ENCODE data around the gene PRSS37.

PRSS37 gene

DNA sequence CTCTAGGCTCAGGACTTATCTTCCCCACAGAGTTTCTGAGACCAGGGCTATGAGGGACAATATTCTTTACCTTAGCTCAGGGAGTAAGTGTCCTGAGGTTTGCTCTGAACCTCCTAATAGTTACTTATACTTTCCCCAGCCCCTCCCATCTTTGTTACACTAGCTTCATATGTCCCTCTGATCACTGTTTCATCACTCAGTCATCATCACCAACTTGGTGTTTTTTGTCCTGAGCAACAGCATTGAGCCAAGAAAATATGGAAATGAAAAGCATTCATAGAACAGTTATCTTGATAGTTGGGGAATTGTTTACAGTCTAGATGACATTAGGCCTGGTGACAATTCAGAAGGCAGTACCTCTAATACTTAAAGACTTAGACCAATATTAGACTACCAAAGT is at the start of gene PRSS37:
PRSS37 (minus strand) TSS at position 101 of the 400 bp plus-strand sequence. CDS start 436 bp downstream, outside the sequence.
- H3K9me3 Mint-ChIP-seq = no peaks in the 10 kb centered on the region
- H3K27ac Mint-ChIP-seq = no peak within 1 kb of the TSS
- no peaks in the 10 kb centered on the region for H3K4me1 Mint-ChIP-seq
- peaks cover 1% of the 10 kb centered on the region for H3K36me3 Mint-ChIP-seq
- H3K27me3 Mint-ChIP-seq = no peaks in the 10 kb centered on the region
- no peak within 1 kb of the TSS for H3K4me3 Mint-ChIP-seq

DNA sequence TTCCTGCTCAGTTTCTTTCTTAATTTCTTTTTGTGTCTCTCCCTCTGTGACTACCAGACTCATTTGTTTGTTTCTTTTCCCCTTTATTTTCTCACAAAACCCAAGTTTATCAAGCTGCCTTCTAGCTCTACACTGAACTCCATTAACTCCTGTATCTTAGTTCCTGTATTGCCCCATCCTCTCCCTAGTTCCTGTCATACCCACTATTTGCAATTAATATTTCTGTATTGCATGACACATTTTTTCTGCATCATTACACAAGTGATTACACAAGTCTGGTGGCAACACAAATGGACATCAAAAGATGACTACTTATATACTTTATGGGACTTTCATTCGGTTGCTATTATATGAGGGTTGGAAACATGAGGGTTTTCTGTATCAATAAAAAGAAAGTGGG is 48.0 kb upstream of the PRSS37 start:
- Mint-ChIP-seq H3K4me3 (no peak overlapping the region), H3K27me3 (peaks cover 11% of the 10 kb centered on the region), H3K9me3 (no peaks in the 10 kb centered on the region), H3K36me3 (no peaks in the 10 kb centered on the region), H3K4me1 (no peaks in the 10 kb centered on the region), H3K27ac (no peak overlapping the region)

DNA sequence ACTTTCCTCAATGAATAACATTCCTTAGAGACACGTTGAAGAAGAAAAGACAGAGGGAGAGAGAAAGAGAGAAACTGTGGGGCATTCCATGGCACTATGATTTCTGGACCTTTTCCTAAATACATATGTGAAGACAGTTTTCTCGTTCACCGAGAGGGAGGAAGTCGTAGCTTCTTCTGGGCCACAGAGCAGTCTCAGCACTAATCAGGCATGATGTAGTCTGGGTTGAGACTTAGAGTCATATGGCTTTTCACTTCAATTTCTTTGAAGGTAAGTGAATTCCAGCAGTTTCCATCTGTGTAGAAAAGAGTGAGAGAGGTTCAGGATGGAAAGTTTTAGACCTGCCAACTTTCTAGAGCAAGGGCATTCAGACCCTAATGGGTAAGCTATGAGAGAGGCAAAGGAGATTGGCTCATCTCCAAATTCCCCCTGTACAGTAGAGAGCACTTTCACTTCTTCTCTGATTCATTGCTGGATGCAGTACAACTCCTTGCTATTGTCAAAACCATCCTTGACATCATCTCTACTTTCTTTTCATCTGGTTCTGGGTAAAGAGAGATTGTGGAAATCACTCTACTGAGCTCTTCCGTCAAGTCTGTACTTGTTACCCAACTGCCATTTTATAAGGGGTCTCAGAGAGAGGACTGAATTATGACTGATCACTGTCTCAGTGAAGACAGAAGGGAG is 43.4 kb upstream of the PRSS37 start:
- Mint-ChIP-seq H3K27me3 (peaks cover 17% of the 10 kb centered on the region), H3K4me1 (no peaks in the 10 kb centered on the region), H3K4me3 (no peak overlapping the region), H3K27ac (no peak overlapping the region), H3K9me3 (no peaks in the 10 kb centered on the region), H3K36me3 (no peaks in the 10 kb centered on the region)

GRCh38 chr7:141880960-141881359 is 39.7 kb upstream of the PRSS37 start:
- H3K9me3 Mint-ChIP-seq = no peaks in the 10 kb centered on the region
- no peaks in the 10 kb centered on the region for H3K36me3 Mint-ChIP-seq
- no peak overlapping the region for H3K27ac Mint-ChIP-seq
- H3K4me3 Mint-ChIP-seq = no peak overlapping the region
- H3K27me3 Mint-ChIP-seq = peaks cover 11% of the 10 kb centered on the region
- H3K4me1 Mint-ChIP-seq = no peaks in the 10 kb centered on the region

GRCh38 chr7:141877365-141877764 is 36.1 kb upstream of the PRSS37 start:
- Mint-ChIP-seq H3K9me3 (peaks cover 5% of the 10 kb centered on the region), H3K4me3 (no peak overlapping the region), H3K27ac (no peak overlapping the region), H3K4me1 (no peaks in the 10 kb centered on the region), H3K36me3 (no peaks in the 10 kb centered on the region), H3K27me3 (peaks cover 7% of the 10 kb centered on the region)

DNA sequence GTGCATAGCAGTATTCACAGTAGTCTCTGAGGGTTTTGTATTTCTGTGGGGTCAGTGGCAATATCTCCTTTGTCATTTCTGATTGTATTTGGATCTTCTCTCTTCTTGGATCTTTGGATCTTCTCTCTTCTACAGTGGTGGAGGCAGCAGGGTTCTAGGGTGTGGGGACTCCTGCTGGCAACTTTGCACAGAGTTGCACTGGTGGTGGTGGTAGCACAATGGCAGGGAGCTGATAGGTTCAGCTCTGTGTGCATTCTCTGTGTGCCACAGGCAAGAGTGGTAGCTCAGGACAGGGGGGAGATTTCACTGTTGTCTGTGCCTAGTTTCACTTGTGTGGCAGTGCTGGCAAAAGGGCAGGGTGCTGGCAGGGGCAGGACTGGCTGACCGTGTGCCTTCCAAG is 35.1 kb upstream of the PRSS37 start:
- no peak overlapping the region for H3K4me3 Mint-ChIP-seq
- H3K4me1 Mint-ChIP-seq = no peaks in the 10 kb centered on the region
- no peaks in the 10 kb centered on the region for H3K36me3 Mint-ChIP-seq
- H3K27me3 Mint-ChIP-seq = peaks cover 4% of the 10 kb centered on the region
- H3K27ac Mint-ChIP-seq = no peak overlapping the region
- H3K9me3 Mint-ChIP-seq = peaks cover 5% of the 10 kb centered on the region

- Mint-ChIP-seq H3K4me1 (no peaks in the 10 kb centered on the region), H3K4me3 (no peak overlapping the region), H3K9me3 (peaks cover 5% of the 10 kb centered on the region), H3K36me3 (no peaks in the 10 kb centered on the region), H3K27me3 (peaks cover 4% of the 10 kb centered on the region), H3K27ac (no peak overlapping the region)
Measured at GRCh38 chr7:141875453-141875852, 34.2 kb upstream of the PRSS37 start.

GRCh38 chr7:141874787-141875186 is 33.5 kb upstream of the PRSS37 start:
- Mint-ChIP-seq H3K36me3 (no peaks in the 10 kb centered on the region), H3K27ac (no peak overlapping the region), H3K4me3 (no peak overlapping the region), H3K9me3 (peaks cover 5% of the 10 kb centered on the region), H3K4me1 (no peaks in the 10 kb centered on the region), H3K27me3 (peaks cover under 1% of the 10 kb centered on the region)

DNA sequence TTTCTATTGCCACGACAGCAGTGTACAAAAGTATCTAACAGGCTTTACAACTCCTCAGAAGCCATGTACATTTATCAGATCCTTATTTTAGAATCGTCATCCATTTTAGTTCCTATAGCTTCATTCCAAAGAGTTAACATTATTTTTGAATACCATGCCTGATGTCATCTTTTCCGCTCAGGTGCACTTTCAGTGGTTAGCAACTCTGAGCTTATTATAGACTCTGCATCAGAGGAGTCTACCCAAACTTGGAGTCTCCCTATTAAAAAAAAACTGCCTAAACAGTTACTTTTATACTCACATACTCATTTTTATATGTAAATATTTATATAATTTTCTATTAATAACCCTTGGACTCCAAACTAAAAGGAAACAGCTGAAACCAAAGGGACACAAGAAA is 31.6 kb upstream of the PRSS37 start:
- Mint-ChIP-seq H3K4me1 (no peaks in the 10 kb centered on the region), H3K4me3 (no peak overlapping the region), H3K27ac (no peak overlapping the region), H3K27me3 (no peaks in the 10 kb centered on the region), H3K9me3 (peaks cover 5% of the 10 kb centered on the region), H3K36me3 (no peaks in the 10 kb centered on the region)

- peaks cover 5% of the 10 kb centered on the region for H3K27me3 Mint-ChIP-seq
- no peak overlapping the region for H3K27ac Mint-ChIP-seq
- no peaks in the 10 kb centered on the region for H3K9me3 Mint-ChIP-seq
- H3K36me3 Mint-ChIP-seq = peaks cover 1% of the 10 kb centered on the region
- H3K4me3 Mint-ChIP-seq = no peak overlapping the region
- no peaks in the 10 kb centered on the region for H3K4me1 Mint-ChIP-seq
Measured at GRCh38 chr7:141866974-141867373, 25.7 kb upstream of the PRSS37 start.

- H3K4me1 Mint-ChIP-seq = no peaks in the 10 kb centered on the region
- peaks cover 1% of the 10 kb centered on the region for H3K36me3 Mint-ChIP-seq
- H3K4me3 Mint-ChIP-seq = no peak overlapping the region
- H3K27ac Mint-ChIP-seq = no peak overlapping the region
- peaks cover 5% of the 10 kb centered on the region for H3K9me3 Mint-ChIP-seq
- H3K27me3 Mint-ChIP-seq = peaks cover 5% of the 10 kb centered on the region
Measured at GRCh38 chr7:141864765-141865447, 23.6 kb upstream of the PRSS37 start.

GRCh38 chr7:141860207-141860606 is 18.9 kb upstream of the PRSS37 start:
- peaks cover 22% of the 10 kb centered on the region for H3K9me3 Mint-ChIP-seq
- H3K4me3 Mint-ChIP-seq = no peak overlapping the region
- no peaks in the 10 kb centered on the region for H3K4me1 Mint-ChIP-seq
- peaks cover 4% of the 10 kb centered on the region for H3K27me3 Mint-ChIP-seq
- peaks cover 6% of the 10 kb centered on the region for H3K36me3 Mint-ChIP-seq
- no peak overlapping the region for H3K27ac Mint-ChIP-seq

GRCh38 chr7:141847996-141848395 is 6.7 kb upstream of the PRSS37 start:
- Mint-ChIP-seq H3K36me3 (peaks cover 7% of the 10 kb centered on the region), H3K4me1 (no peaks in the 10 kb centered on the region)

GRCh38 chr7:141844256-141844655 is 3.0 kb upstream of the PRSS37 start:
- no peak overlapping the region for H3K27ac Mint-ChIP-seq
- H3K9me3 Mint-ChIP-seq = peaks cover 12% of the 10 kb centered on the region
- no peaks in the 10 kb centered on the region for H3K4me1 Mint-ChIP-seq
- no peak overlapping the region for H3K4me3 Mint-ChIP-seq
- H3K27me3 Mint-ChIP-seq = no peaks in the 10 kb centered on the region
- H3K36me3 Mint-ChIP-seq = peaks cover 5% of the 10 kb centered on the region

More at GRCh38 chr7:141847996-141848395, 6.7 kb upstream of the PRSS37 start:
- Mint-ChIP-seq H3K4me3 (no peak overlapping the region), H3K27ac (no peak overlapping the region), H3K9me3 (peaks cover 21% of the 10 kb centered on the region), H3K27me3 (no peaks in the 10 kb centered on the region)

DNA sequence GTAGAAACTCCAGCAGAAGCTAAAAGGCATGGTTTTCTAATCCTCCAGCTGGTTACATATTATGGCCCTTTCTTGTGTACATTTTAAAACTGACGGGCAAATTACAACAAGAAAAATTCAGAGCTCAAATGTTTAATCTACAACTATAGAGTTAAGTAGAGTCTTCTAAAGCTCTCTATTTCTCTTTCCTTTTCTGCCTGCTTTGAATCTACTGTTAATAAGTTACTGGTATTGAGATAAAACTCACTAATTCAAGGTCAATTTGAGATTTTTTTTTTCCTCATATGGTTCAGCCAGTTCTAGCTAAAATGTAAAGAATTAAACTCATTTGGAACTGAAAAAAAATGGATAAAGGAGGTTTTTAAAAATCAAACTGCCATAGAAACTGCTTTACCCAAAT is 1.6 kb upstream of the PRSS37 start:
- no peaks in the 10 kb centered on the region for H3K36me3 Mint-ChIP-seq

DNA sequence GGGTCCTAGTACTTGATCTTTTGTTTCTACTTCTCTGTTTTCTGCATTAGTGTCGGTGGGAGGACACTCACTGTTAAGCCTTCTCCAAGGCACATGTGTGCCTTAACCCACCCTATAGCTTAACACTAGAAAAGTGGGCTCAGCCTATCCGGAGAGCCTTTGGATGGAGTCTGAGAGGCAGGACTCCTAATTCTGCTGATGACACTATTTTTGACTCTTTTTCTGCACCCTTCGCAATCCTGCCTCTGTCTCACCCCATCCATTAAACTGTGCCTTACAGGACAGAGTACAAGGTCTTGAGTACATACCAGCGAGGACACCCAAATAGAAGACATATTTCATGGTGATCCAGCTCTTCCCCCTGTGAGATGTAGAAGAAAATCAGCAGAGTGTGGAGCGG is 577 bp downstream of the PRSS37 start:
- Mint-ChIP-seq H3K4me3 (no peak overlapping the region), H3K4me1 (no peaks in the 10 kb centered on the region), H3K36me3 (peaks cover 1% of the 10 kb centered on the region), H3K9me3 (no peaks in the 10 kb centered on the region), H3K27ac (no peak overlapping the region), H3K27me3 (no peaks in the 10 kb centered on the region)

More for the DNA sequence above, 1.6 kb upstream of the PRSS37 start:
- Mint-ChIP-seq H3K9me3 (peaks cover under 1% of the 10 kb centered on the region), H3K4me3 (no peak overlapping the region), H3K27me3 (no peaks in the 10 kb centered on the region), H3K27ac (no peak overlapping the region), H3K4me1 (no peaks in the 10 kb centered on the region)
